Fibroblast of skin of back (primary cell): ENCODE measurements around the gene ZNG1F. TPM values are rescaled to one million over a fixed set of nuclear protein-coding genes. Genes with fewer than 3 reads are reported as not detected.
"Not testable (repeated sequence)": the region's sequence is repeated elsewhere in the genome, so short reads cannot be mapped to it uniquely, and the experiment has no call there.

Experiments
- DNase-seq: peaks from one replicate; pipeline ENCODE4 v3.0.0-alpha.2; 2013
- polyA plus RNA-seq, 2 experiments: library from polyadenylated mRNA; unstranded; fragments of 120-200 nt; gene quantifications; one replicate each; pipeline ENCODE4 v1.2.1, GENCODE V29; 2013; ENCODE audit not compliant: insufficient read length in 2 of 2

Gene ZNG1F
- 5.1 TPM for polyA plus RNA-seq (2013, experiment 1 of 2; ENCODE audit: insufficient read length)
- 4.1 TPM for polyA plus RNA-seq (2013, experiment 2 of 2; ENCODE audit: insufficient read length)

GRCh38 chr9:41189217-41189616, at the start of gene ZNG1F:
Gene ZNG1F (minus strand): TSS chr9:41189317. CDS start chr9:41189258, 59 bp downstream.
- not testable (repeated sequence) for DNase-seq

- not testable (repeated sequence) for DNase-seq
Measured at GRCh38 chr9:41237110-41237749, 48.1 kb upstream of the ZNG1F start.

- not testable (repeated sequence) for DNase-seq
Measured at GRCh38 chr9:41236486-41237109, 47.5 kb upstream of the ZNG1F start.

- DNase-seq: not testable (repeated sequence)
Measured at GRCh38 chr9:41234811-41235805, 46.0 kb upstream of the ZNG1F start.

- not testable (repeated sequence) for DNase-seq
Measured at GRCh38 chr9:41234221-41234620, 45.1 kb upstream of the ZNG1F start.

DNA sequence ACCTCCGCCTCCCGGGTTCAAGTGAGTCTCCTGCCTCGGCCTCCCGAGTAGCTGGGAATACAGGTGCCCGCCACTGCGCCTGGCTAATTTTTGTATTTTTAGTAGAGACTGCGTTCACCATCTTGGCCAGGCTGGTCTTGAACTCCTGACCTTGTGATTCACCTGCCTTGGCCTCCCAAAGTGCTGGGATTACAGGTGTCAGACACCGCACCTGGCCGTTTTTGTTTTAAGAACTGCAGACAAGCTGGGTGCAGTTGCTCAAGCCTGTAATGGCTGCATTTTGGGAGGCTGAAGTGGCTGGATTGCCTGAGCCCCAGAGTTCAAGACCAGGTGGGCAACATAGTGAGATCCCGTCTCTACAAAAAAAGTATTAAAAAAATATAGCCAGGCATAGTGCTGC, 43.2 kb upstream of the ZNG1F start:
- not testable (repeated sequence) for DNase-seq

DNA sequence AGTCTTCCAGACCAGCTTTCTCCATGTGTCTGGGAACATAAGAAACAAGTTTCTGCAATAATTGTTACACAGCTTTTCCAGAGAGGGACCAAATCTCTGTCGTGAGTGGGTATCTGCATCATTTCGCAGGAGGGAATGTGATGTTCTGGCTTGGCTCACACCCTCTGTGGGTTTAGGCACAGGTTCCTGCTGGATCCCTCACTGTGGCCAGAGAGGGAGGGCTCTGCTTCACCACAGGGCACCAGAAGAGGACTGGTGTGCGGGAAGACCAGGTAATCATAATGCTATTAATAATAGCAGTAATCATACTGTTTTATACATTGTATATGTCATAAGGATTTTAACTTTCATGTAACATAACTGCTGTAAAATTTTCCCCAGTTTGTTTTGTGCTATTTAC, 41.3 kb upstream of the ZNG1F start:
- DNase-seq: not testable (repeated sequence)

- DNase-seq: no peak
Measured at GRCh38 chr9:41229408-41230401, 40.6 kb upstream of the ZNG1F start.

GRCh38 chr9:41219831-41220230, 30.7 kb upstream of the ZNG1F start:
- DNase-seq: not testable (repeated sequence)

GRCh38 chr9:41188439-41188838, 678 bp downstream of the ZNG1F start:
- DNase-seq: not testable (repeated sequence)

DNA sequence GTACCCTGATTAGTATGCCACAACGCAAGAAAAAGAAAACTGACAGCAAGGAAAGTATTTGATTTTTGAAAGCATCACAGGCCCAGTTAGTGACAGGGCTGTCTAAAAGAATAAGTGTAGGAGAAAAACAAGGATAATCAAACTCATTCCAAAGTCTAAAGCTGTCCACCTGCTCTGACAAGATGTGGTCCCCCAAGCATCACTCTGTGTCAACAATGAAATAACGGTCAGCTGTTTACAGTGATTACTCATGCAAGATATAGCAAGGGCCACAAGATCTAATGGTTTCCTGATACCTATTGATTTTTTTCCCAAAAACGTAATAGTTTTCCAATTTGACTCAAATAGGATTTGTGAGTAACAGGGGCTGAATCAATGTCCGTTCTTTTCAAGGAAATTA, 14.1 kb downstream of the ZNG1F start:
- DNase-seq: not testable (repeated sequence)

DNA sequence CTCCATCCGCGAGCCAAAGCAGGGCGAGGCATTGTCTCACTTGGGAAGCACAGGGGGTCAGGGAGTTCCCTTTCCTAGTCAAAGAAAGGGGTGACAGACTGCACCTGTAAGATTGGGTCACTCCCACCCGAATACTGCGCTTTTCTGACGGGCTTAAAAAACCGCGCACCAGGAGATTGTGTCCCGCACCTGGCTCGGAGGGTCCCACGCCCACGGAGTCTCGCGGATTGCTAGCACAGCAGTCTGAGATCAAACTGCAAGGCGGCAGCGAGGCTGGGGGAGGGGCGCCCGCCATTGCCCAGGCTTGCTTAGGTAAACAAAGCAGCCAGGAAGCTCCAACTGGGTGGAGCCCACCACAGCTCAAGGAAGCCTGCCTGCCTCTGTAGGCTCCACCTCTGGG, 39.0 kb downstream of the ZNG1F start:
- DNase-seq: not testable (repeated sequence)

DNA sequence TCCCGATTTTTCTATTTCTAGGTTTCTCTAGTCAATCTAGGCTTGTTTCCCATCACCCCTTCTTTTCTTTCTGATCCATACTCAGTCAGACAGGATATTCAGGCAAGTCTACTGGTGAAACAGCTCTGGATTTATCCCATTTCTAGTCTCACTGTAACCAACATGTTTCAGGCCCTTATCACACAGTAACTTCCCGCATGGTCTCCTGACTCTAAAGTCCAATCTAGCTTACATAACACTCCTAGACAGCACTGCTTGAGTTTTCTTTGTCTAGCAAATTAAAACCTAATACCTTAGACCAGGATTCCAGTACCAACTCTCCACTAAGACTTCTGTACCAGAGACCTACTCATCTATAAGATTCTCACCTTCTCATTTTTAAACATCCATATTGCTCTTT, 47.2 kb downstream of the ZNG1F start:
- DNase-seq: not testable (repeated sequence)

GRCh38 chr9:41128581-41128980, 60.5 kb downstream of the ZNG1F start, which contains the start of gene FOXD4L6:
Gene FOXD4L6 (minus strand): TSS chr9:41128681. CDS start chr9:41128383, 298 bp downstream.
- not testable (repeated sequence) for DNase-seq

DNA sequence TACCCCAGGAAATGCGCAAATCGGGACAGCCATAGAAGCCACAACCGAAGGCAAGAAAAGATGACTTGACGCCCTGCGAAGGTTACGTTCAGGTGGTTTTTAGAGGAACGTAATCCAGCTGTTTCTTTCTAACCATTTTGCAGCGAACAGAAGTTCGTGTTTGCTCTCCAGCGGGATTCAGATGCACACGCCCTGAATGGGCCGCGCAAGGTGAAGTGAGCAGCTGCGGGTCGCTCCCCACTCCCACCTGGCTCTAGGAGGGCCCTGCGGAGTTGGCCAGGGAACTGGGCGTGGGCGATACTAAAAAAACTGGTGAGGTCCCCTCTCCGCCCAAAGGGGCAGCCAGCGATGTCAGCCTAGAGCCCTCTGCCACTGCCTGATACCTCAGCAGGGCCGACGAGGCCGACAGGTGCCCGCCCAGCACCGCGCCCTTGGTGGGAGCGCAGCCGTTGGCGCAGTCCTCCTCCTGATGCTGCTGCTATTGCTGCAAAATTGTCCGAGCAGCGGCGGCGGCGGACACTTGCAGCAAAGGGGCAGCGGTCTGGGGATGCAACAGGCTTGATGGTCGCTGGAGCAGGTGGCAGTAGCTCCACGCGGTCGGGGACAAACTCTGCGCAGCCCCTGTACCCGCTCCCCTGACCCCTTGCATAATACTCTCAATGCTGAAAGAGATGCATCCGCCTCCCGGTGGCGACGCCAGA, 62.2 kb downstream of the ZNG1F start:
- not testable (repeated sequence) for DNase-seq

GRCh38 chr9:41125936-41126335, 63.2 kb downstream of the ZNG1F start:
- DNase-seq: not testable (repeated sequence)

GRCh38 chr9:41125109-41125658, 63.9 kb downstream of the ZNG1F start:
- DNase-seq: not testable (repeated sequence)

GRCh38 chr9:41124250-41125108, 64.6 kb downstream of the ZNG1F start:
- not testable (repeated sequence) for DNase-seq

- not testable (repeated sequence) for DNase-seq
Measured at GRCh38 chr9:41123812-41124211, 65.3 kb downstream of the ZNG1F start.
